Stimulated activated naive CD8-positive, alpha-beta T cell treated with anti-CD3 and anti-CD28 coated beads, Interleukin-15, Interleukin-2, amounts not matched to agents 100 ng/mL and 50 ng/mL, for 24 hours (primary cell): ENCODE measurements around the gene DENND4B.
"Not testable (repeated sequence)": the region's sequence is repeated elsewhere in the genome, so short reads cannot be mapped to it uniquely, and the experiment has no call there.

ENCODE experiments used
- H3K27ac Mint-ChIP-seq: one replicate; pipeline ENCODE4 v1.8.0; 2021; ENCODE audit warnings: mild to moderate bottlenecking, mixed read lengths
- H3K27me3 Mint-ChIP-seq: one replicate; pipeline ENCODE4 v1.8.0; 2021; ENCODE audit warnings: mixed read lengths
- H3K36me3 Mint-ChIP-seq: one replicate; pipeline ENCODE4 v1.8.0; 2021; ENCODE audit warnings: low read depth, mixed read lengths
- H3K4me1 Mint-ChIP-seq: one replicate; pipeline ENCODE4 v1.8.0; 2021; ENCODE audit warnings: low read depth, mixed read lengths
- H3K4me3 Mint-ChIP-seq: one replicate; pipeline ENCODE4 v1.8.0; 2021; ENCODE audit warnings: mild to moderate bottlenecking, mixed read lengths
- H3K9me3 Mint-ChIP-seq: one replicate; pipeline ENCODE4 v1.8.0; 2021; ENCODE audit warnings: mixed read lengths

Gene DENND4B, protein sequence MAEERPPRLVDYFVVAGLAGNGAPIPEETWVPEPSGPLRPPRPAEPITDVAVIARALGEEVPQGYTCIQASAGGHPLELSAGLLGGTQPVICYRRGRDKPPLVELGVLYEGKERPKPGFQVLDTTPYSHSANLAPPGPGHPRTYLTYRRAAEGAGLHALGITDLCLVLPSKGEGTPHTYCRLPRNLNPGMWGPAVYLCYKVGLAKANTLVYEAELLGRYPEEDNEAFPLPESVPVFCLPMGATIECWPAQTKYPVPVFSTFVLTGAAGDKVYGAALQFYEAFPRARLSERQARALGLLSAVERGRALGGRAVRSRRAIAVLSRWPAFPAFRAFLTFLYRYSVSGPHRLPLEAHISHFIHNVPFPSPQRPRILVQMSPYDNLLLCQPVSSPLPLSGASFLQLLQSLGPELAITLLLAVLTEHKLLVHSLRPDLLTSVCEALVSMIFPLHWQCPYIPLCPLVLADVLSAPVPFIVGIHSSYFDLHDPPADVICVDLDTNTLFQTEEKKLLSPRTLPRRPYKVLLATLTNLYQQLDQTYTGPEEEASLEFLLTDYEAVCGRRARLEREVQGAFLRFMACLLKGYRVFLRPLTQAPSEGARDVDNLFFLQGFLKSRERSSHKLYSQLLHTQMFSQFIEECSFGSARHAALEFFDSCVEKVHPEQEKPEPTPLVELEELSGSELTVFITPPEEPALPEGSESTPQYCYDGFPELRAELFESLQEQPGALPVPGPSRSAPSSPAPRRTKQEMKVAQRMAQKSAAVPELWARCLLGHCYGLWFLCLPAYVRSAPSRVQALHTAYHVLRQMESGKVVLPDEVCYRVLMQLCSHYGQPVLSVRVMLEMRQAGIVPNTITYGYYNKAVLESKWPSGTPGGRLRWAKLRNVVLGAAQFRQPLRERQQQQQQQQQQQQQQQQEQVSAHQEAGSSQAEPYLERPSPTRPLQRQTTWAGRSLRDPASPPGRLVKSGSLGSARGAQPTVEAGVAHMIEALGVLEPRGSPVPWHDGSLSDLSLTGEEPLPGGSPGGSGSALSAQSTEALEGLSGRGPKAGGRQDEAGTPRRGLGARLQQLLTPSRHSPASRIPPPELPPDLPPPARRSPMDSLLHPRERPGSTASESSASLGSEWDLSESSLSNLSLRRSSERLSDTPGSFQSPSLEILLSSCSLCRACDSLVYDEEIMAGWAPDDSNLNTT (N-terminal part only)

GRCh38 chr1:153946622-153947241, at the start of gene DENND4B:
TSS of gene DENND4B (minus strand) at chr1:153946718. CDS start at chr1:153944374, 2,344 bp downstream.
- H3K27ac Mint-ChIP-seq: peak within 1 kb of the TSS; percentile 83
- peak within 1 kb of the TSS; percentile 93 for H3K4me3 Mint-ChIP-seq
- H3K36me3 Mint-ChIP-seq: peaks cover 48% of the 10 kb centered on the region
- H3K9me3 Mint-ChIP-seq: no peaks in the 10 kb centered on the region
- peaks cover 26% of the 10 kb centered on the region for H3K4me1 Mint-ChIP-seq
- no peaks in the 10 kb centered on the region for H3K27me3 Mint-ChIP-seq

- Mint-ChIP-seq H3K9me3 (no peaks in the 10 kb centered on the region), H3K27me3 (no peaks in the 10 kb centered on the region), H3K27ac (peak overlapping the region; percentile 63), H3K4me1 (peaks cover 24% of the 10 kb centered on the region), H3K4me3 (no peak overlapping the region), H3K36me3 (peaks cover 48% of the 10 kb centered on the region)
Observed at GRCh38 chr1:153995640-153996039, 49.1 kb upstream of the DENND4B start.

DNA sequence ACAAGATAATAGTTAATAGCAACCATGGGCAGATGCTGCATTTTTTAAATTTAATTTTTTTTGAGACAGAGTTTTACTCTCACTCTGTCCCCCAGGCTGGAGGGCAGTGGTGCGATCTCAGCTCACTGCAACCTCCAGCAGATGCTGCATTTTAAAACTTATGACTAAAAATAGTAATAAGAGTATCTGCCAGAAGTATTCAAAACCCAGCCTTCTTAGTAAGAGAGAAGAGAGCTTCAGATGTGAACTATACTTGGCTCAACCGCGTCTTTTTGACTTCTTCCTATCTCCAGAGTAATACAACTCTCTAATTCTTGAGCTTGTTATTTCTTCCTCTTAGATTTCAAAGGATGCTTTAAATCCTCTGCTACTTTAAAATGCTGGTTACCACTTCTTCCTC, 48.7 kb upstream of the DENND4B start:
- no peaks in the 10 kb centered on the region for H3K27me3 Mint-ChIP-seq
- H3K4me1 Mint-ChIP-seq: peaks cover 29% of the 10 kb centered on the region
- no peaks in the 10 kb centered on the region for H3K9me3 Mint-ChIP-seq
- H3K36me3 Mint-ChIP-seq: peaks cover 49% of the 10 kb centered on the region
- H3K4me3 Mint-ChIP-seq: no peak overlapping the region
- peak overlapping the region; percentile 63 for H3K27ac Mint-ChIP-seq

DNA sequence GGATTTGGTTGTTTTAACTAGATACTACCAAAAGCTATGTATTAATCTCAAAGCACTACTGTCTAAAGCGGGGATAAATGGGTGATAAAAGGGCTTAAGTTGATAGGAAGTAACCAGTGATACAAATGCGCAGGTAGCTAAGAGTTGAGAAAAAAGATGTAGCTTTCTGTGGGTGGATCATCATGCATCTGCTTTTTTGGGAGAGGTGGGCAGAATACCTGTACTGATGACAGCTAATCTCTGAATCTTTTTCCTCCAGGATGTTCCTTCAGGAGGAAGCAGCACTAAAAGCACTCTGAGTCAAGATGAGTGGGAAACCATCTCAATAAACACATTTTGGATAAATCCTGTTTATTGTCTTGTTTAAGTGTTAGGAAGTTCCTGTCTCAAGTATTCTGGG, 45.3 kb upstream of the DENND4B start:
- no peaks in the 10 kb centered on the region for H3K9me3 Mint-ChIP-seq
- H3K27ac Mint-ChIP-seq: peak overlapping the region; percentile 99
- no peaks in the 10 kb centered on the region for H3K27me3 Mint-ChIP-seq
- H3K4me3 Mint-ChIP-seq: peak overlapping the region; percentile 98
- H3K36me3 Mint-ChIP-seq: peaks cover 49% of the 10 kb centered on the region
- peaks cover 42% of the 10 kb centered on the region for H3K4me1 Mint-ChIP-seq

DNA sequence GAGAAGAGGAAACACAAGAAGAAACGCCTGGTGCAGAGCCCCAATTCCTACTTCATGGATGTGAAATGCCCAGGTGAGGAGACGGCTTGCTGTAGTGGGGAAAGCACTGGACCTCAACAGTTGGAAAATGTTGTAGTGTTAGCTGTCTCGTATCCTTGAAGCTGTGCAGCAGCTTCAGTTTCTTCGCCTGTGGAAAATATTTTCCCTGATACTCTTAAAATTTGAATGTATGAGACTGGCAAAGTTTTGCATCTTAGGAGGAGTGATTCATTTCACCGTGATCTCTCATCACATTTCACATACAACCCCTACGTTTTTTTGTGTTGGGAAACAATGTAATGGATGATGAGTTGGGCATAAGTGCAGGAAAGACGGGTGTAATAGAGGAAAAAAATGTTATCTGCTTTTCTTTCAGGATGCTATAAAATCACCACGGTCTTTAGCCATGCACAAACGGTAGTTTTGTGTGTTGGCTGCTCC, 44.7 kb upstream of the DENND4B start:
- Mint-ChIP-seq H3K27me3 (no peaks in the 10 kb centered on the region), H3K36me3 (peaks cover 49% of the 10 kb centered on the region), H3K27ac (peak overlapping the region; percentile 99), H3K4me3 (peak overlapping the region; percentile 98), H3K9me3 (no peaks in the 10 kb centered on the region), H3K4me1 (peaks cover 48% of the 10 kb centered on the region)

DNA sequence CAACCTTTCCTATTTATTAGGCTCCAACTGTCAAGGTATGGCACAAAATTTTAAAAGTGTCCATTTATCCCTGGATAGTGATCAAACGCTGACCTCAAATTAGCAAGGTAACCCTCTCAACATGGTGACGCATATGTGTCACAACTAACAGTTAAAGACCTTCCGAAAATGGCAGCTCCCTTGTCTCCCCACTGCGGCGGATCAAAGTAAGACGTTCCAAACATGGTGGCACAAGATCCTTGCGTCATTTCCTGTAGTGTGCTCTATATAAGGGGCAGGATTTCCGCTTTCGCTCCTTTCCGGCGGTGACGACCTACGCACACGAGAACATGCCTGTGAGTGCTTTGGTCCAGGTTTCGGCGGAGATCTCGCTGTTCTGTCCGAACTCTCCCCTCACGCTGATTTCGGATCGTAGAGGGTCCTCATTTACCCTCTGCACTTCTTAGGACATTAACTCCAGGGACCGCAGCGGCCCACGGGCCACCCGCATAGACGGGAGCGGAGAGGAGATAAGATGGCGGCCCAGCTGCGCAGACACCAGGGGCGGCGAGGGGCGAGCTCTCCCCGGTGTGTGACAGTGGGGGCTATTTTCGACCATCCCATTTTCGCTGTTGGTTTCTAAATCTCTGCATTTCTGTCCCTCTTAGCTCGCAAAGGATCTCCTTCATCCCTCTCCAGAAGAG, 44.1 kb upstream of the DENND4B start, which contains the start of gene RPS27:
Gene RPS27 (plus strand): TSS at position 295 of the 683 bp plus-strand sequence. CDS start 35 bp downstream, at position 330.
- Mint-ChIP-seq H3K9me3 (no peaks in the 10 kb centered on the region), H3K36me3 (peaks cover 46% of the 10 kb centered on the region), H3K27me3 (no peaks in the 10 kb centered on the region), H3K27ac (peak within 1 kb of the TSS; percentile 99), H3K4me1 (peaks cover 53% of the 10 kb centered on the region), H3K4me3 (peak within 1 kb of the TSS; percentile 98)

- Mint-ChIP-seq H3K27ac (peak overlapping the region; percentile 84), H3K27me3 (no peaks in the 10 kb centered on the region), H3K4me3 (peak overlapping the region; percentile 91), H3K36me3 (peaks cover 24% of the 10 kb centered on the region), H3K4me1 (peaks cover 59% of the 10 kb centered on the region), H3K9me3 (no peaks in the 10 kb centered on the region)
Observed at GRCh38 chr1:153987621-153988020, 41.1 kb upstream of the DENND4B start.

DNA sequence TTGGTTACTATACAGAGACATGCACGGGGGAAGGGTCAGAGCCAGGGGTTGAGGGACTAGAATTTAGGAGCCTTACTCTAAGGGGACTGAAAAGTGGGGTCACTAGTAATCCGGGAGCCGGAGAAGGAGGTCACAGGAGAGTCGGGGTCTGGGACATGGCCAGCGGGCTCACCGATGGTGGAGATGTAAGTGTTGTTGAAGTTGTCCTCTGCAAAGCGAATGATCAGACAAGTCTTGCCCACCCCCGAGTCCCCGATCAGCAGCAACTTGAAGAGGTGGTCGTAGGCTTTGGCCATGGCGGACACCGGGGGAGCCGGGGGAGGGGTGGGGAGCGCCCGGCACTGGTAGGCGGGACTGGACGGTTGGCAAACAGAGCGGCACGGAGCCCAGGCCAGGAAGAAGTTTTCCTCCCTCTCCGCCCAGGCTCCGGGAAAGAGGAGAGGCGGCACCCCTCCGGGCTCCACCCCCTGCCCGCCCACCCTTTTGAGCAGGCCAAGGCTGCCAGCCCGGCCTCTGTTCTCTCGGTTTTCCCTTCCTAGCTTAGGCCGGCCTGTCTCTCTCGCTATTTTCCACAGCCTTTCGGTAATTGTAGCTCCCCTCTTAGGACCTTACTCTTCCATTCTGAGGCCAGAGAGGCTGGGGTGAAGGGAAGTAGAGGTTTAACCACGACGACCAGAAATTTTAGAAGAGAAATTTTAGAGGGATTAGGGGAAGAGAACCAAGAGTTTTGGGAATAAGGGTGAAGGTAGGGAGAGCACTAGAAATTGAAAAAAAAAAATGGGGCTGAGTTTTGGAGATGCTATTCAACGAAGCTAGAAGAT, 39.6 kb upstream of the DENND4B start, which contains the start of gene RAB13:
Gene RAB13 (minus strand): TSS at position 399 of the 821 bp plus-strand sequence. CDS start 103 bp downstream, at position 296.
- Mint-ChIP-seq H3K27me3 (no peaks in the 10 kb centered on the region), H3K36me3 (peaks cover 10% of the 10 kb centered on the region), H3K9me3 (no peaks in the 10 kb centered on the region), H3K4me3 (peak within 1 kb of the TSS; percentile 91), H3K27ac (peak within 1 kb of the TSS; percentile 97), H3K4me1 (peaks cover 46% of the 10 kb centered on the region)

GRCh38 chr1:153985341-153985912, 38.9 kb upstream of the DENND4B start:
- peaks cover 4% of the 10 kb centered on the region for H3K36me3 Mint-ChIP-seq
- H3K4me1 Mint-ChIP-seq: peaks cover 42% of the 10 kb centered on the region
- no peaks in the 10 kb centered on the region for H3K9me3 Mint-ChIP-seq
- peak overlapping the region; percentile 97 for H3K27ac Mint-ChIP-seq
- no peaks in the 10 kb centered on the region for H3K27me3 Mint-ChIP-seq
- peak overlapping the region; percentile 91 for H3K4me3 Mint-ChIP-seq

DNA sequence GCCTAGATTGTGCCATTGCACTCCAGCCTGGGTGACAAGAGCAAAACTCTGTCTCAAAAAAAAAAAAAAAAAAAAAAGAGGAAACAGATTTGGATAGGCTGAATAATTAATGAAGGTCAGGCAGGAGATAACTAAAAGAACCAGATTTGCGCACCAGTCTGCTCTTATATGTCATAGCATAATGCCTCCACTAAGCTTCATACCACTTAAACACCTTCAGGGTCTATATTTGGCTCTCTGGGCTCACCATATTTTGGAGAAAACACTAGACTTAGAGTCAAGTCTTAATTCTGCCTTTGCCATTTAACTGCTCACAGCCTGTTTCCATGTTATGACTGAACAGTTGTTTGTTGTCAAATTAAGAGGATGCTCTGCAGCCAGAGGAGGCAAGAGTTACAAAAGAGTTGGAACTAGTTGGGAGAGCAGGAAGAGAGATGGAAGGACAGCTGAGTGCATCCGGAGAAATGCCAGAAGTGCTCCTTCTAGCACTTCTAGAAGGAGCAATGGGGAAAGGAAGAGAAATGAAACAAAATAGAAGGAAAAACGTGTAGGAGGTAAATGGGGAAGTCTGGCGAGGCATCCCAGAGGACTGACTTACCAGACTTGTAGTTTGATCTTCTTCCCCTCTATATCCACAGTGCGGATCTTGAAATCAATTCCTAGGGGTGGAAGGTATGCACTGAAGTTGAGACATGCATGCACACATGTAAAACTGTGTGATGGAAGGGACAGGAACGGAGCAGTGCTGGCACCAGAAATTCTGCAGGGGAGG, 37.8 kb upstream of the DENND4B start:
- H3K36me3 Mint-ChIP-seq: peaks cover 4% of the 10 kb centered on the region
- H3K4me3 Mint-ChIP-seq: peak overlapping the region; percentile 34
- peak overlapping the region; percentile 26 for H3K27ac Mint-ChIP-seq
- no peaks in the 10 kb centered on the region for H3K9me3 Mint-ChIP-seq
- H3K27me3 Mint-ChIP-seq: no peaks in the 10 kb centered on the region
- peaks cover 34% of the 10 kb centered on the region for H3K4me1 Mint-ChIP-seq

GRCh38 chr1:153981735-153982134, 35.2 kb upstream of the DENND4B start:
- not testable (repeated sequence) for H3K27ac Mint-ChIP-seq, H3K9me3 Mint-ChIP-seq, H3K4me3 Mint-ChIP-seq, H3K27me3 Mint-ChIP-seq, H3K36me3 Mint-ChIP-seq
- H3K4me1 Mint-ChIP-seq: peaks cover 41% of the 10 kb centered on the region

GRCh38 chr1:153979091-153979490, 32.6 kb upstream of the DENND4B start:
- Mint-ChIP-seq H3K4me1 (peaks cover 40% of the 10 kb centered on the region), H3K36me3 (peaks cover 32% of the 10 kb centered on the region), H3K4me3 (peak overlapping the region; percentile 98)
- not testable (repeated sequence) for H3K27ac Mint-ChIP-seq, H3K9me3 Mint-ChIP-seq, H3K27me3 Mint-ChIP-seq
